ENCODE data around the gene SSBP3.

DNA sequence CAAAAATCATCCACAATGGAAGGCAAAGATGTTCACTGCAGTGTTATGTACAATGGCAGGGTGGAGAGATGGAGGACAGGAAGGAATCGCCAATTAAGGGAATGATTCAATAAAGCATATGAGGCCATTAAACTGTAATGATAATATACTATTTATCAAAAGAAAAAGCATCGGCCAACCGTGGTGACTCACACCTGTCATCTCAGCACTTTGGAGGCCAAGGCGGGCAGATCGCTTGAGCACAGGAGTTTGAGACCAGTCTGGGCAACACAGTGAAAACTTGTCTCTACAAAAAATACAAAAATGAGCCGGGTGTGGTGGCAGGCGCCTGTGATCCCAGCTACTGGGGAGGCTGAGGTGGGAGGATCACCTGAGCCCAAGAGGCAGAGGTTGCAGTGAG is 89.1 kb downstream of the SSBP3 start:
- TF ChIP-seq SUZ12 (IDR thresholded peaks at IDR 0.05; ENCODE audit: extremely low read depth, insufficient read depth, insufficient read length): no peak
- no peak for TF ChIP-seq ZNF274 (IDR thresholded peaks at IDR 0.05; ENCODE audit: low read depth, low read length)
